Measurements from ENCODE around the gene STXBP5L.
"Not testable (repeated sequence)": the region's sequence is repeated elsewhere in the genome, so short reads cannot be mapped to it uniquely, and the experiment has no call there.

DNA sequence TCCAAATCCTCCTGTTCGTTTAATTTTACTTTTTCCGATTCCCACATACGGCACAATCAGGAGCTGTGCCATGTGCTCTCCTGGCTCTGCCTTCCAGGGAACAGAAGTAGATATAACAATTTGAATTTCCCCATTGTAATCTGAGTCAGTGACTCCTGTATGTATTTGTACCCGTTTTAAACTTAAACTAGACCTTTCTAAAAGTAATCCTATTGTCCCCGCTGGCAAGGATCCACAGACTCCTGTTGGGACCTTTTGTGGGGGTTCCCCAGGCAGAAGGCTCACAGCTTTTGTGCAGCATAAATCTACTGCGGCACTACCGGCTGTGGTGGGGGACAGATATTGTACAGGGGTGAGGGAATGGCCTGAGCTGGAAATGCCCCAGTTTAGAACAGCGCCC, 490.0 kb downstream of the STXBP5L start:
- TF ChIP-seq CTCF (IDR thresholded peaks at IDR 0.05); POLR2A (IDR thresholded peaks at IDR 0.05; ENCODE audit: low read length); CEBPB (IDR thresholded peaks at IDR 0.05); CBX2 (IDR thresholded peaks at IDR 0.05; ENCODE audit: borderline replicate concordance, low read depth); POLR2AphosphoS2 (conservative IDR thresholded peaks at IDR 0.05; ENCODE audit: low read length): not testable (repeated sequence)
